HL-60/S4 treated with retinoic acid at 250 ng/mL for 4 days and 3 days (cell line): ENCODE data around the gene DEAF1.

Experiments used
- in situ Hi-C: fragments of 300-500 bp; cut with MboI; formaldehyde crosslinking; loops from 2 replicates; pipeline ENCODE4 v1.7.0; 2022; ENCODE audit warnings: low sequenced_read_pairs

DEAF1 gene

DNA sequence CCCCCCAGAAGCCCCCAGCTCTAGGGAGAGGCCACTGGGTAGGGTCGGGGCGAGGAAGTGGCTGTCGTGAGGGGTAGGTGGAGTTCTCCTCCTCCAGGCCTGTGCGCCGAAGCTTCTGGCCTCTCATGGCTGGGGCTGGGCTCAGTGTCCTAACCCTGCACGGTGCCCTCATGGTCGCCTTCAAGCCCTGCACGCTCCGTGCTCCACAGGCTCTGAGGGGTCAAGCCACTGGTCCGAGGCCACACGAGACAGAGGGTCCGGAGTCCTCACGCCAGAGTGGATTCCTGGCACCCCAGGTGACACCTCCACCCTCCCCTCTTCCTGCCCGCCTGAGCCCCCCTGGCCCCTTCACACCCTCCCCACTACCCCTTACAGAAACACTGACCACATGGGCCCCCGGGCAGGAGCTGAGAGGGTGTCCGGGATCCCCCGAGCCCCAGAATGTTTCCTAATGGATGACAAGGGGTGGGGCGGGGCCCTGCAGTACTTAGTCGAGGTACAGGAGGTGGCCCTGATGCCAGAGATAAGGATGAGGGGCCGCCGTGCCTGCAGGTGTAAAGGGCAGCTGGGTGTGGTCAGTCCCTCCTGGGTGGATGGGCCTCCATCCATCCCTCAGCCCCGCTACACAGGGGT is 69.3 kb downstream of the DEAF1 start:
- in situ Hi-C loops, result no loop called here

DNA sequence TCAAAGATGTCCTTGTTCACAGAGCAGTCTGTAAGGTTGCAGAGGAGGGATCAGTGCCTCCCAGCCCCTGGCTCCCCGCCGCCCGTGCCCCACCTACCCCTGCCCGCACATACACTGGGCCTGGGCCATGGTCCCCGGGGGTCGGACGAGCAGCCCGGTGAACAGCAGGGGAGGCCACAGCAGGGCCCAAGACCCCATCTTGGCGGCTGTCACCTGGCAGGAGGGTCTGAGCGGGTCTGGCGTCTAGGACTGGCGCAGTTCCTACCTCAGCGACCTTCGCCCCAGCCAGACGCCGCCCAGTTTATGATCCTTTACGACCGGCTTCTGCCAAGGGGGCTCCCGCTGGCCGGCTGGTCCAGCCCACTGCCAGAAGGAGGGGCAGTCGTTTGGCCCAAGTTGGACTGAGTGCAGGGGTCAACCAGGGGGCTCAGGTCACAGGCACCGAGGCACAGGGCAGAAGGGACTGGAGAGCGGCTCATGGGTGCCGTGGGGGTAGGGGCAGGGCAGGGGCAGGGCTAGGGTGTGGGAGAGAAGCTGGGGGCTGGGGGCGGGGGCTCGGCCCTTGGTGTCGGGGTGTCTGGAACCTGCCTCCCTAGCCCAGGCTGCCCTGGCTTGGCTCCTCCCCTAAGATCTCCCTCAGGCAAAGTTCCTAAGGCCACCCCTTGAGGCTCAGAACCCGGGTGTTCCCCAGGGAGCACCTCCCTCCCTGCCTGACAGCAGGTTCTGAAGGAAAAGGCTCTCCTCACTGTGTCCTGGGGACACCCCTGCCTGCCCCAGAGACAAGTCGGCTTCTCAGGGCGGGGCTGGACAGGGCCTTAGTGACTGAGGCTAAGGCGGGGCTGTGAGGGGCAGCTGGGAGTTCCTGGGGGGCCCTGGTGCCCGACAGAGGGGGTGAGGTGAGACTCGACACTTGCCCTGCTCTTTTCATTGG is 70.1 kb downstream of the DEAF1 start, which contains the start of gene CDHR5:
CDHR5 (minus strand) TSS at position 251 of the 931 bp plus-strand sequence; CDS start at position 198, 53 bp downstream.
- in situ Hi-C loops, result no loop called here

DNA sequence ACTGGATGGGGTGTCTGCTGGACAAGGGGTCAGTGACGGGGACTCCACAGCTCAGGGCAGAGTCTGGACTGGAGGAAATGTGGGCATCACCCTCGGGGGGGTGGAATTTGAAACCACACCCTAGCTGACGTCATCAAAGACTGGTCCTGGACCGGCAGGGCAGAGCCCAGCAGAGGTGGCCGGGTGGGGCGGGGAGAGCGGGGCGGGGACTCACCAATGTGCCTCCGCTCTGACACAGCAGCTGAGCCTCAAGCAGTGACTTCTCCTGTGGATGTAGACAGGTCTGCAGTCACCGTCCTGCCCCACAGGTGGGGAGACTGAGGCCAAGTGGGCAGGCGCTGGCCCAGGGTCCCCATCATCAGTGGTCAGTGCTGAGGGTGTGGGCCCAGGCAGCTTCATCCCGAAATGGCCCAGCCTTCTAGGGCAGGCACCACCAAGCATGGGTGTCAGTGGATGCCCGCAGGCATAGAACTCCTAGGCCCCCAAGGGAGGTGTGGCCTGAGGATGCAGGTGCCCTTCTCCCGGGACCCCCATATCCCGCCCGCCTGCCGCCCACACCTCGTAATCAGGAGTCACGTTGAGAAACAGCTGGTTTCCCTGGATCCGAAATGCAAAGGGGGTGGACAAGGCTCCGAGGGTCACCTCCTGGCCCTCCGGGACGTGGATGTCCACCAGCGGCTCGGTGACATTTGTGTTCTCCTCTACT is 70.9 kb downstream of the DEAF1 start:
- in situ Hi-C loops, result no loop called here

DNA sequence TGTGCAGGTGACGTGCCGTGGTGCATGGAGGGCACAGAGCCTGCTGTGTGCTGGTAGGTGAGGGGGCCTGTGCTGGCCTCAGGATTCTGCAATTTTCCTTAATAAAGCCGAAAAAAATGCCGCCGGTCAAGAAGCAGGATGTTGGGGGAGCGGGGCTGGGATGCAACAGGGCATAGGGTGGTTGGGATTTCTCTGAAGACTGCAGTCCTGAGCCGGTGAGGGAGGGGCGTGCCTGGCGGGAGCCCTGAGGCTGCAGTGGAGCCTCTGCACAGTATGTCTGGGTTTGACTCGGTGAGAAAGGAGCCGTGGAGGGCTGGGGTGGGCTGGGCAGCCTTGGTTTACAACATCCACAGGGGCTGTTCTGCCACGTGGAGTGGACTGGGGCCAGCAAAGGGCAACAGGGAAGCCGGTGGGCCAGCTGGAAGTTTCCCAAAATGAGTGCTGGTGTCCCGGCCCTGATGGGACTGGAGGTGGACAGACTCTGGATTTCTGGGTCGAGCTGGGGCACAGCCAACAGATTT is 71.6 kb downstream of the DEAF1 start:
- in situ Hi-C loops, result no loop called here

DNA sequence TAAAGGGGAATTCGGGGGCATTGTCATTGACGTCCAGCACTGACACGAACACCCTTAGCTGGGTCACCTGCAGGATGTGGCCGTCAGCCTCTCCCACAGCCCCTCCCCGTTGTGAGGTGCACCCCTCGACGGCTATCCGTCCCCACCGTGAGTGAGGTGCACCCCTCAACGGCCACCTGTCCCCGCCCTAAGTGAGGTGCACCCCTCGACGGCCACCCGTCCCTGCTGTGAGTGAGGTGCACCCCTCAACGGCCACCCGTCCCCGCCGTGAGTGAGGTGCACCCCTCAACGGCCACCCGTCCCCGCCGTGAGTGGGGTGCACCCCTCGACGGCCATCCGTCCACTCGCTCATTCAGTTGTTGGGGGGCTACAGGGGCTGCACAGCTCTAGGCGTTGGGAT is 73.2 kb downstream of the DEAF1 start:
- in situ Hi-C loops, result no loop called here

DNA sequence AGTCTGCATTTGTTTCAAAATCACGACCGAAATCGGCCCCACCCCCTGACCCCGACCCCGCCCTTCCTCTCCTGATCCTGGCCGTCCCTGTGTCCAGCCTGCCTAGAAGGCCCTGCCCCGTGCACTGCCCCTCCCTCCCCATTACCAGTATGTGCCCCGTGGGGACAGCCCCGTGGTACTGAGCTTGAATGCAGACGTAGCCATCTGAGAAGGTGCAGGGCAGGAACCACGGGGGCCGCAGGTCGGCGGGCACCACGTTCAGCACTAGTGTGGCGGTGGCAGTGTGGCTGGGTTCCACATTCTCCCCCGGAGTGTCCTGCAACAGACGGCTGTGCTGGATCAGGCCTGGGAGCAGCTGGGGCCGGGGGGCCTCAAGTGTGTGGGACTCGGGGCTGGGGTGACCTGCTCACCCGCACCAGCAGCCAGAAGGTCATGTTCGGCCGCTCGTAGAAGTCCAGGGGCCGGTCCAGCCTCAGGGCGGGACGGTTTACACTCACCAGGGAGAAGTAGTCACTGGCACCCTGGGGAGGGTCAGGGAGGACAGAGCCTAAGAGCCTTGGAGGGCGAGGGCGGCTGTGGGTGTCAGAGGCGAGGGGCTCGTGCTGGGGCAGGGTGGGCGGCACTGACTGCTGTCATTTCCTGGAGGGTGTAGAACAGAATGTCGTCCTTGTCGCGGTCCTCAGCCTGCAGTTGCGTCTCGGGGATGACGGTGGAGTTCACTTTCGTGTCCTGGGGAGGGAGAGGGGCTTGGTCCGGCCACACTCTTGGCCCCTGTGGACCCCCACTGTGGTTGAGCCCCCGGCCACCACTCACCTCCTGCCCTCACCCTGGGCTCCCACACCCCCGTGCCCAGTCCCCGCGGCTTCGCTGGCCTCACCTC is 73.8 kb downstream of the DEAF1 start:
- in situ Hi-C loops, result no loop called here

DNA sequence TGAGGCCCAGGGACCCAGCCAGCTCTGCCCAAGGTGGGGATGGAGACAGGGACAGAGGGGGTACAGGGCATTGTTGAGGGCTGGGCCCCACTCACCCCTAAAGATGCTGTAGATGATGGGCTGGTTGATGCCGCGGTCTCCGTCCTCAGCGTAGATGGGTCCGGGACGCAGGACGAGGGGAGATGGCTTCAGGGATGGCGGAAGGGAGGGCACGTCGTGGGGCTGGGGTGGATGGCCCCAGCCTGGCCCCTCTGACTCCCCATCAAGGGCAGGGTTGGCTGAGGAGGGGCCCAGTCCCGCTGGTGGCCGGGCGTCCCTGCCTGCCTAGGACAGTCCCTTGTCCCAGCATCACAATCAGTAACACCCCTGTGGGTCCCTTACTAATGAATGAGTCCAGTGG is 74.8 kb downstream of the DEAF1 start:
- in situ Hi-C loops, result no loop called here

DNA sequence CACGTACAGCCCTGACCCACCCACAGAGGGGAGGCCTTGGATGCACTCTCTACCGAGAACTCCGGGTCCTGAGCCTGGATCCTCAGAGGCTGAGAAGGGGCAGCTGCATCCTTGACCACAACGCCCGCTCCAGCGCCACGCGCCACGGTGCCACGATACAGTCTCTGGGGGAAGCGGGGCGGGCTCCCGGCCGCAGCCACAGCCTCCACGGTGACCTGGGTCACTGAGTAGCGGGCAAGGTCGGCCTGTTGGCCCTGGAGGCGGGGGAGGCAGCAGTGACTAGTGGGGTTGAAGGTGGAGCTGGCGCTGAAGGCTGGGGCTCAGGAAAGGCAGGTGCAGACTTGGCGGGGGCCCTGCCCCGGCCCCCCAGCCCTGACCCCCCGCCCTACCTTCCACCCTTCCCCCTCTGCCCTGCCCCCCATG is 75.4 kb downstream of the DEAF1 start:
- in situ Hi-C loops, result no loop called here

DNA sequence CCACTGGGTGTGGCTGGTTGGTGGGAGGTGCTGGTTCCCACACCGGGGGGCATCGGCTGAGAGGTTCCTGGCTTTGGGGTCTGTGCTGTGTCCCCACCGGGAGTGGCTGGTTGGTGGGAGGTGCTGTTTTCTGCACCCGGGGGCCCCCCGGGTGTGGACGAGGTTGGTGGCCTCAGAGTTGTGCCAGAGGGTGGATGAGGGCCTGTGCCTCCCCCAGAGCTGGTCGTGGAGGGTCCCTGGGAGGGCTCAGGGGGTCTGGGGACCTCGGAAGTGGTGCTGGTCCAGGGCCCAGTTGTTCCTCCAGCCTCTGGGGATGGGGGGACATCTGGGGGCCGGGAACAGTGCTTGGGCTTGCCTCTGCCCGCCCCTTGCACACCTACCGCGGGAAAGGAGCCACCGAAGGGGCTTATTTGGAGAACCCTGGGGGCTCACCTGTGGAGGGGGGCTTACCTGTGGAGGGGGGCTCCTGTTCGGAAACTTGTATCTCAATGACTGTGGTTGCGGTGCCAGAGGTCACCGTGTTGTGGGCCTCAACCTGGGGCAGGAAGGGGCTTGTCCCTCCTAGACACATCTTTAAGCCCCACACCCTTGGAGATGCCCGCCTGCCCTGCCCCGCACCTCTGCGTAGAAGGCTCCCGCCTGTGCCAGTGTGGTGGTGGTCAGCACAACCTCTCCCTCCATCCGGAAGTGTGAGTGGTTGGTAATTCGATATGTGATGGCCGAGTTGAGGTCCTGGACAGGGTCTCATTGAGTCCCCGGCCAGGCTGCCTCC is 76.0 kb downstream of the DEAF1 start:
- in situ Hi-C loops, result no loop called here

DNA sequence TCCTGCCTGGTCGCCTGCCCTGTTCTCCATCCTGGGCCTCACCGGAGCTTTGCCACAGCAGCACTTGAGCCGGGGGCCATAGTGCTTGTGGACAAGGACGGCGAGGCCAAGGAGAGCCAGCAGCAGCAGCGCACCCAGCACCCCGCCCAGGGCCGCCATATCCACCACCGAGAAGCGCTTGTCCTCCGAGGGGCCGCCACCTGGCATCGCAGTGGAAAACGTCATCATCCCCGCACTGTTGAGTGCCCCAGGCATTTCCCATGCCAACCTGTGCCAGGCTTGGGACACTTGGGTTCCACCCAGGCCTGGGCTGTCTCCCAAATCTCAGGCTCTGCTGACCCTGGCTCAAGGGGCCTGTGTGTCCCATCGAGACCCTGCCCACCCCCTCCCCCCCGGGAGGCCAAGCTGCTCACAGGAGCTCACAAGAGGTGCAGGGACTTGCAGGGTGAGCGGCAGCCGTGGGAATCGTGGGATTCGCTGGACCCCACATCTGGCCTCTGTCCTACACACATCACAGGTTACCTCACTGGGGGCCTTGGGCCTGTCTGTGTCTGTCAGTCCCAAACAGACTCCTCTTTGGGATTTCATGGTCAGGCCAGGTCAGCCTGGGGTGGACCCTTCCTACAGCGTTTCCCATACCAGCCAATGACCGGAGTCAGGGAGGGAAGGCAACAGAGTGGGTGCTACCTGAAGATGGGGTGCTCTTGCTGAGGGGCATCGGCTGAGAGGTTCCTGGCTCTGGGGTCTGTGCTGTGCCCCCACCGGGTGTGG is 76.9 kb downstream of the DEAF1 start:
- in situ Hi-C loops, result no loop called here

DNA sequence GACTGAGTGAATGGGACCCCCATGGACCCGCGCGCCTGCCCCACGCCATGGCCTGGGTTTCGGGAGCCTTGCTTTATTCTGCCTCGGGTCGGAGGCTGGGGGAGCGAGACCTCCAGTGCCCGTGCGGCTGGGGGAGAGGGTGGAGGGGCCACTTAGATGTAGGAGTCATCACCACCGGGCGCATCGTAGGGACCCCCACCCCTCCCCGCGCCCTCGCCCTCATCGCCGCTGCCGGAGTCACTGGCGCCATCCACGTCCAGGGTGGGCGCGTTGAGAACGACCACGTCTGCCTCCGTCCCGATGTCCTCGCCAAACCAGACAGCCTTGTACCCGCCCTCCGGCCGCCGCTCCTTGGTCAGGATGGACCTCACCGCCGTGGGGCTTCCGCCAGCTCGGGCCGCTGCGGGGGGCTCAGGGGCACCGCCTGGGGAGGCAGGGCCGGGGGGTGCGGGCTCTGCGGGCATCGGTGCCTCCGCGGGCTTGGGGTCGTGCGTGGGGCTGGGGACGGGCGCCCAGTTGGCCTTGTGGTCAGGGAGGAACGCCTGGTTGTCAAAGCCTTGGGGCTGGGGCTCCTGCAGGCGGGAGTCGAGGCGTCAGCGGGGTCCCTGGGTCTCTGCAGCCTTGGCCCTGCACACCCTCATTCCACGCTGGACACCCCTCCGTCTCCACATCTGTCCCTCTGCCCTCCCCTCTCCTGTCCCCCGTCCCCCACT is 77.7 kb downstream of the DEAF1 start:
- in situ Hi-C loops, result no loop called here

DNA sequence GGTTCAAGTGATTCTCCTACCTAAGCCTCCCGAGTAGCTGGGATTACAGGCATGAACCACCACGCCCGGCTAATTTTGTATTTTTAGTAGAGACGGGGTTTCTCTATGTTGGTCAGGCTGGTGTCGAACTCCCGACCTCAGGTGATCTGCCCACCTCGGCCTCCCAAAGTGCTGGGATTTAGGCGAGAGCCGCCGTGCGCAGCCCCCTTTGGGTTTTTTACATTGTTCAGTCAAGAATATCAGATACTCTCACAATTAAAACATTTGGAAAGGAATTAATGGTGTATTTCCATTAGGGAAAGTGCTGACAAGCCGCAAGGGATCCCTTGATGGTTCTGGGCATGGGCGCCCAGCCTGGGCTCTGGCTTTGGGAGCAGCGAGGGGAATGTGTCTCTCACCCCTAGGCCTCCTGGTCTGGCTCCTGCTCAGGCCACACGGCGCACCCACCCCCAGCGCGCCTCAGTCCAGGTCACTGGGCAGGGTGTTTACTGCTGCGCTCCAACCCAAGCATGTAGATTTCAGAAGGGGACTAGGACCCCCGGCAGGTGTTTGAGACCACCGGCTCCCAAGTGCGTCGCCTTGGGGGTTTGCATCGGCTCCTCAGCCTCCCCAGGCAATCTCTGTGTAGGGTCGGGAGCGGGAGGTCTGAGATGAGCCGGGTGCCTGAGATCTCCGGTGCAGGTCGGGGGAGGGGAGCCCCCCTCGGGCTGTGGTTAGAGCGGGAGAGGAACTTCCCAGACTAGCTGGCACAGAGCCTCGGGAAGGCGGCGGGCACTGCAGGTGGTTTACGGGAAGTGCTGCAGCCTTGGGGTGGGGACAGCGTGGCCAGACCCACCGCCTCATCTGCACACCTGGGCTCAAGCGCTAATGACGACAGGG is 78.5 kb downstream of the DEAF1 start:
- in situ Hi-C loops, result no loop called here

DNA sequence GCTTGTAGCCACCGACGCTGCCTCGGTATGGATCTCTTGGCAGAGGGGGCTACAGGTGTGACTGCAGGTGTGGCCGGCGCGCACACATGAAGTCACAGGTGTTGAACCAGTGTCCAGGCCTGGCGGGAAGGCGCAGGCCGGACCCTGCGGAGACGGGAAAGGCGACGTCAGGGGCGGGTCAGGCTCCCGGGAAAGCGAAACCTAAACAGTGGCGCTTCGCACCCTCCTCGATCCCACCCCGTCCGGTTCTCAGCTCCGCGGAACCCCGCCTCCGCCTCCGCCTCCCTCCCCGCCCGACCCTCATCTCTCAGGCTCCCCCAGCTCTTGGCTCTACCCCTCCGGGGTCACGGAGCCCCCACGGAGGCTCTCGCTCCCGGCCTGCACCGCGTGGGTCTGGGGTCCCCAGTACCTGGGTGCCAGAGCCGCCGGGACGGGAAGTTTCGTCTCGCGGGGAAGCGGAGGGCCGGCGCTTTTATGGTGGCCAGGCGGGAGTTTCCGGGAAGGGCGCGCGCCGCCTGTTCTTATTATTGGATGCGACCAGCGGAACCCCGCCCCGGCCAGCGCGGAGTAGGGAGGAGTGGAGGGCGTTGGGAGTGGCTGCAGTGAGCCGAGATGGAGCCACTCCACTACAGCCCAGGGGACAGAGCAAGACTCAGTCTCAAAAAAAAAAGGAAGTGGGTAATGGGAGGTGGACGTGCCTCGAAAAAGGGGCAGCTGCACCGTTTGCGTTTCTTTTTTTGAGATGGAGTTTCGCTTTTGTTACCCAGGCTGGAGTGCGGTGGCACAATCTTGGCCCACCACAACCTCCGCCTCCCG is 79.3 kb downstream of the DEAF1 start, which contains the start of gene IRF7:
IRF7 (minus strand) TSS at position 447 of the 816 bp plus-strand sequence. CDS start 586 bp downstream, outside the sequence.
- in situ Hi-C loops, result no loop called here

DNA sequence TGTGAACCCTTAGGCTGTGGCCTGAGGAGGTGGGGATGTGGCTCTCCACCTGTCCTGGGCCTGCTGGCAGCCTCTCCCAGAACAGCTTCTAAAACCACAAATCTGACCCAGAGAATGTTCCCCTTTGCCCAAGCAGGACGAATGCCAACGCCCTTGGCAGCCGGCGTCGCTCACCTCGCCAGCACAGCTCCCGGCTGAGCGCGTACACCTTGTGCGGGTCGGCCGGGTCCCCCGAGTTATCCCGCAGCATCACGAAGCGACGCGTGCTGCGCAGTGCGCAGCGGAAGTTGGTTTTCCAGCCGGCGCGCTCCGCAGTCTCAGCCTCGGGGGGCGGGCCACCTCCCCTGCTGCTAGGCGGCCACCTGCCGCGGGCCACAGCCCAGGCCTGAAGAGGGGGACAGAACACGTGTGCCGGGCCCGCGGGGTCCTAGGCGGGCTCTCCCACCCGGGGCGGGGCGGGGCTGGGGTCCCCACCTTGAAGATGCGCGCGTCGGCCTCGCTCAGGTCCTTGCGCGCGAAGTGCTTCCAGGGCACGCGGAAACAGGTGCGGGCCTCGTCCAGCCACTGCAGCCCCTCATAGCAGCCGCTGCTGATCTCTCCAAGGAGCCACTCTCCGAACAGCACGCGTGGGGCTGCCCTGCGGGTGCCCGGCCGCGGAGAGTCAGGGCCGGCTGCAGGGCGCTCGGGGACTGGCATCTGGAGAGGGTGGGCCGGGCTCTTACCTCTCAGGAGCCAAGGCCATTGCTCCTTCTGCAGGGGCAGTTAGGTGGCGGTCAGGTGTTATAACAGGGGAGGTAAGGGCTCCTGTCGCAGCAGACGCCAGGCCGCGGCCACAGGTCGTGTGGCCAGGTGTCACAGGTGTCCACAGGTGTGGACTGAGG is 80.2 kb downstream of the DEAF1 start:
- in situ Hi-C loops, result no loop called here

DNA sequence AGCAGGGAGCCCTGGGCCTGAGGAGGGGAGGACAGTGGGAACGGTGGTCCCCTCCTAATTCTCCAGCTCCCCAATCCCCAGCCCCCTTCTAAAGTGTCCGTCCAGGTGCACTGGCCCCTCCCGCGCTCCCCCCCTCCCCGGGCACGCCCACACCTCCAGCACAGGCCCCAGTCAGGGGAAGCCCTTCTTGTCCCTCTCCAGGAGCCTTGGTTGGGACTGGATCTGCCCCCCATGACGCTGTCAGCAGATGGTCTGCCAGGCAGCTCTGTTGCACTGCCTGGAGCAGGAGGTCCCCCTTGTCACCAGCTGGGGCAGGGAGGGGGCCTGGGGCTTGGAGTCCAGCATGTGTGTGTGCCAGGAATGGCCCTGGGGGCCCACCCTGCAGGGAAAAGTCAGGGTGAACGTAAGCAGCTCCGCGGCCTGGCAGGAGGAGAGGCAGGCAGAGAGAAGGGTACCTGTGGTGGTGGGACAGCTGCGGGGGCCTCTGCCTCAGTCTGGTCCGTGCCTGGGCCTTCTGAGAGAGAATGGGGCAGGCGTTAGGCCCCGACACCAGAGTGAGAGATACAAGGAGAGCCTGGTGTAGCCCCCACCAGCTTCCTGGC is 80.9 kb downstream of the DEAF1 start:
- in situ Hi-C loops, result no loop called here
